GM18505 (cell line): ENCODE measurements around the gene TGFBR3L.
"Not testable (repeated sequence)": the region's sequence is repeated elsewhere in the genome, so short reads cannot be mapped to it uniquely, and the experiment has no call there.

Experiments used
- ATAC-seq: cut with Tn5 transposase; IDR thresholded peaks from one replicate; pipeline ENCODE4 v1.9.1; 2021; ENCODE audit not compliant: unreplicated experiment
- POLR2A ChIP-seq: IDR thresholded peaks from 4 replicates; pipeline ENCODE4 v1.6.1; 2011; ENCODE audit warnings: borderline replicate concordance; ENCODE audit not compliant: insufficient read depth, insufficient read length; ENCODE audit errors: extremely low read depth

The TGFBR3L gene

DNA sequence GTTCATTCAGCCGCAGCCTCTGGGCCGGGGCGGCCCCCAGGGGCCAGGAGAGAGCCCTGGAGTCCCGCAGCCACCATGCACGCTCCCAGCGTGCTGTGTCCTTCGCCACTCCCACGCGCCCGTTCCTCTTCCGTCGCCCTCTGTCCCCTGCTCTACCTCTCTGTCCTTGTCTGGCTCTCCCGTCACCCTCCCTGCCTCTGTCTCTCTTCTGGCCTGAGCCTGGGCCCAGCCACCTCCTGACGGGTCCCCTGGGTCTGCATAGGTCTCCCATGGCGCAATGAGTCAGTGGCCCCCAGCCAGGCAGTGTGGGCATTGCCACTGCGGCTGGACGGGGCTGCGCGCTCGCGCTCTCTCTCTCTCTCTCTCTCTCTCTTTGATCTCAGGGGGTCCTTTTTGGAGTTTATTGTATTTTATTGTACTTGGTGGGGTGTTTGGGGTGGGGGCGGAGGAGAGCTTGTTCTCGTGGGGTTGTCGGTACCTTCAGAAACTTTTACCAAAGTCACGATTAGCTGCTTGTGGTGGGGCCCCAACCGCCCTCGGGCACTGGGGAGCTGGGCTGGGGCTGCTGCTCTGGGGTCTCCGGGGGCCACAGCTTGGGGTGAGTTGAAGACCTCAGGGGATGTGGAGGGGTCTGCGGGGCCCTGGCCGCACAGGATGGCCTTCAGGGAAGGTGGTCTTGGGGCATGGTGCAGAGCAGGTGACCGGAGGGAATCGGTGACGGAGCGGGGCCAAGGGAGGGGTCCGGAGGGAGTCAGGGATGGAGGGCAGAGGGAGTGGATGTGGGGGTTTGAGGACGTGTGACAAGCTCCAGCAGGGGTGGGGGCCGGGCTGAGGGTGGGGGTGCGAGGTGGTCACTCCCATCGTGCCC lies 1.7 kb upstream of the TGFBR3L start:
- TF ChIP-seq POLR2A = no peak
- no peak for ATAC-seq

DNA sequence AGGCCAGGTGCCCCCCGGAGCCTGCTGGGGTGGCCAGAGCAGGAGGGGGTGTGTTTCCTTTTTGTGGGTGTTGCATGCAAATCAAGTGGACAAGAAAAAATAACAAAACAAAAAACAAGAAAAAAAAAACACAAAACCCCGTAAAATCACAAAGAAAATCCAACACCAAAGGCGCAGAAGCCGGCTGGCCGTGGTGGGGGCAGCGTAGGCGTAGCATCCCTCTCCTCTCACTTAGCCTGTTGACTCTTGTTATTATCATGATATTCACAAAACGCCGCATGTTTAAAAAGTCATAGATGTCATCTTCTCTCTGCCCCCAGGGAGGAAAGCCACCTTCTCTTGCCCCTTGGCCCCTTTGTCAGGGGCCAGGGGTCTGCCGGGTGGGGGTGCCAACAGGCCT lies 978 bp upstream of the TGFBR3L start:
- no peak for ATAC-seq
- no peak for TF ChIP-seq POLR2A

DNA sequence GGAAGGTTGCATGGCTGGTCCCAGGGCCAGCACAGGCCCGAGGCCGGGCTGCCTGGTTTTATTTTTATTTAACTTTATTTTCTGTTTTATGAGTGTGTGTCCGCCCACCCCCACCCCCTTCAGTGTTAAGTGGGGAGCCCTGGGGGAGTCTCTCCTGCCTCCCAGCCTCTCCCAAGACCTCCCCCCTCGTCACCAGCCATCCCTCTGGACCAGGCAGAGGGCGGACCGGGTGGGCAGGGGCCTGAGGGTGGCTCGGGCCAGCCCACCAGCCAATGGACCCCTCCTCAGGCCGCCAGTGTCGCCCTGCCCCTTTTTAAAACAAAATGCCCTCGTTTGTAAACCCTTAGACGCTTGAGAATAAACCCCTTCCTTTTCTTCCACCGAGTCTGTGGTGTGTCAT lies 531 bp upstream of the TGFBR3L start:
- ATAC-seq = no peak
- TF ChIP-seq POLR2A = no peak

DNA sequence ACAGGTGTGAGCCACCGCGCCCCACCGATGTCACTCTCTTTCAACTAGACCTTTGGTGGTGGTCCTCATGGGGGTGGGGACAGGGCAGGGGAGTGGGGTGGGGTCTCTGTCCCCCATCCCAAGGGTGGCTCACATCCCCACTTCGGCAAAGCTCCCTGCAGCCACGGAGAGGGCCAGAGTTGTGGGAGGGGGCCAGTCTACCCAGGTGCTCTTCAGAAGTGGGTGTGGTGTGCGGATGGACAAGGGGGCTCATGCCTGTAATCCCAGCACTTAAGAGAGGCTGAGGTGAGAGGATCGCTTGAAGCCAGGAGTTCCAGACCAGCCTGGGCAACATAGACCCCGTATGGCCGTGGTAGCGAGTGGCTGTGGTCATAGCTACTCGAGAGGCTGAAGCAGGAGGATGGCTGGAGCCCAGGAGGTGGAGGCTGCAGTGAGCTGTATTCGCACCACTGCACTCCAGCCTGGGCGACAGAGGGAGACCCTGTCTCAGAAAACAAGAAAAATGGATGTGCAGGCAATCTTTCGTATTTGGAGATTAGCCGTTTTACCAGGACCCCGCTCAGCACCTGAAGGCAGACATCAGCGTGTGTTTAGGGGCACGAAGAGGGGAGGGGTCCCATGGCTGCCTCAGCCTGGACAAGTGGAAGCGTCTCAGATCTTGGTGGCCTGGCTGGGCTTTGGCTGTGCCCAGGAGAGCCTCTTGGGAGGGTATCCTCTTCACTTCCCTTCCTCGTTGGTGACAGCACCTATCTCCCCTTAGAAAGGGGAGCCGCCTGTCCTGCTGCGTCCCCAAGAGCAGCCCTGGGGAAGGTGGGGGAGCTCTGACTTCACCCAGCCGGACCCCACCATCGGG lies 846 bp downstream of the TGFBR3L start:
- TF ChIP-seq POLR2A = no peak
- no peak for ATAC-seq

DNA sequence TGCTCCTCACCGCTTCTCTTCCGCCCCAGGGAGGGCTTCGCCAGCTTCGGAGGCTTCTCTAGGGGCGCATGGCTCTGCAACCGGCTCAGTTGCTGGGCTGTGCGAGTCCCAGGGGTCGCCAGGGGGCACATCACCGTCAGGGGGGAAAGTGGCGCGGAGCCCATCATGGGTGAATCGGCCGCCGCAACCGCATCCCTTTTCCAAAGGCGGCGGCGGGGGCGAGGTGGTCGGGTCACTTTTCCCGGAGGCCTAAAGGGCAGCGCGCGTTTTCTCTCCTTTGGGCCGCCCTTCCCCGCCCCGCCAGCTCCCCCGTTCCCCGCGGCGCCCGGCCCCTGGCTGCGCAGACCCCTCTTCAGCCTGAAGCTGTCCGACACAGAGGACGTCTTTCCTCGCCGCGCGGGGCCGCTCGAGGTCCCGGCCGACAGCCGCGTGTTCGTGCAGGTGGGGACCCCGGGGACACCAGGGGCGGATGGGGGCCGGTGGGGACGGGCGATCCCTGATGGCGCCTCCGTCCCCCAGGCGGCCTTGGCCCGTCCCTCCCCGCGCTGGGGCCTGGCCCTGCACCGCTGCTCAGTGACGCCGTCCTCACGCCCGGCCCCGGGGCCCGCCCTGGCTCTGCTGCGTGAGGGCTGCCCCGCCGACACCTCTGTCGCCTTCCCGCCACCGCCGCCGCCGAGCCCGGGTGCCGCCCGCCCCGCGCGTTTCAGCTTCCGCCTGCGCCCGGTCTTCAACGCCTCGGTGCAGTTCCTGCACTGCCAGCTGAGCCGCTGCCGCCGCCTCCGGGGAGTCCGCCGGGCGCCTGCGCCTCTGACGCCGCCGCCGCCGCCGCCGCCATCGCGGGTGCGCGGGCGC lies 1.7 kb downstream of the TGFBR3L start:
- TF ChIP-seq POLR2A = no peak
- ATAC-seq = no peak

DNA sequence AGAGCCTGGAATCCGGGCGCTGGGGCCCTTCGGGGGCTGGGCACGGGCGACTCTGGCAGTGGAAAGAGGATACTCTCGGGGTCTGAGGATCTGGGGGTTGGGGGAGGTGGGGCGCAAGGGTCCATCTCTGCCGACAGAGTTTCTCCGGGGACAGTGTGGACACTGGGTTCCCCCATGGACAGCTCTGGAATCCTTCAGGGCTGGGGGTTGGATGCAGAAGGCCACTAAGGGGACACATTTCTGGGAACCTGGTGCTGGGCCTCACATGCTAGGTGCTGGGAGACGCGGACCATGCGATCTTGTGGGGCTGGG lies 2.3 kb downstream of the TGFBR3L start:
- TF ChIP-seq POLR2A = no peak
- ATAC-seq = no peak

DNA sequence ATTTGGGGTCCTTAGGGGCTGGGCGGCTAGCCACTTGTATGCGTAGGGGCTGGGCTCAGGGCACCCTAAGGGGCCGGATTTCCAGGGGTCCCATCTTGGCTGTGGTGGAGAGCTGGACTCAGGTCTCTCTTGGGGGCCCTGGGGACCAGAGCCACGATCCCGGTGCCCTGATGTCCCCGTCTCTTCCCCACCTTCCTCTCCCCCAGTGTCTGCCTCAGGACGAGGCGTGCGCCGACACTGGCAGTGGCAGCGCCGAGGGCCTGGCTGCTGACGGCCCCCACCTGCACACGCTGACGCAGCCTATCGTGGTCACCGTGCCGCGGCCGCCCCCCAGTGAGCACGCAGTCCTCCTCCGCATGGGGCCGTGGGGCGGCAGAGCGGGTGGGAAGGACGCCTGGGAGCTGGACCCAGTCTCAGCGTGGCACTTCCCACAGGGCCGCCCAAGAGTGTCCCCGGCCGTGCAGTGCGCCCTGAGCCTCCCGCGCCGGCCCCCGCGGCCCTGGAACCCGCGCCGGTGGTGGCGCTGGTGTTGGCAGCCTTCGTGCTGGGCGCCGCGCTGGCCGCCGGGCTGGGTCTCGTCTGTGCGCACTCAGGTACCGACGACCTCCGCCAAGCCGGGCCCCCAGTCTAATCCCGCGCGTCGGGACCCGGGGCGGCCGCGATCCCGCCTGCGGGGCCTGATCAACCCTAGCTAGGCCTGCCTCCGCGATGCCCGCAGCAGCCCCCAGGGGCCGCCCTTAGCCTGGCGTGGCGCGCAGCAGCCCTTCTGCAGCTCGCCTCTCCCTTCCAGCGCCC lies 2.8 kb downstream of the TGFBR3L start:
- no peak for ATAC-seq
- no peak for TF ChIP-seq POLR2A

DNA sequence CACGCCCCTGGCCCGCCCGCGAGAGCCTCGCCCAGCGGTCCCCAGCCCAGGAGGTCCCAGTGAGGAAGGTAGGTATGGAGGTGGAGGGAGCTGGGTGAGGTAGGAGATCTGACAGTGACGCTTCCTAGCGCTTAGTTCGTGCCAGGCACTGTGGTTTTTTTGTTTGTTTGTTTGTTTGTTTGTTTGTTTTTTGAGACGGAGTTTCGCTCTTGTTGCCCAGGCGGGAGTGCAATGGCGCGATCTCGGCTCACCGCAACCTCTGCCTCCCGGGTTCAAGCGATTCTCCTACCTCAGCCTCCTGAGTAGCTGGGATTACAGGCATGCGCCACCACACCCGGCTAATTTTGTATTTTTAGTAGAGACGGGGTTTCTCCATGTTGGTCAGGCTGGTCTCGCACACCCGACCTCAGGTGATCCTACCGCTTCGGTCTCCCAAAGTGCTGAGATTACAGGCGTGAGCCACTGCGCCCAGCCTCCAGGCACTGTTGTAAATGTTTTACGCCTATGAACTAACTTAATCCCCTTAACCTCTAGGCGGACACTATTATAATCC lies 3.5 kb downstream of the TGFBR3L start:
- not testable (repeated sequence) for ATAC-seq

DNA sequence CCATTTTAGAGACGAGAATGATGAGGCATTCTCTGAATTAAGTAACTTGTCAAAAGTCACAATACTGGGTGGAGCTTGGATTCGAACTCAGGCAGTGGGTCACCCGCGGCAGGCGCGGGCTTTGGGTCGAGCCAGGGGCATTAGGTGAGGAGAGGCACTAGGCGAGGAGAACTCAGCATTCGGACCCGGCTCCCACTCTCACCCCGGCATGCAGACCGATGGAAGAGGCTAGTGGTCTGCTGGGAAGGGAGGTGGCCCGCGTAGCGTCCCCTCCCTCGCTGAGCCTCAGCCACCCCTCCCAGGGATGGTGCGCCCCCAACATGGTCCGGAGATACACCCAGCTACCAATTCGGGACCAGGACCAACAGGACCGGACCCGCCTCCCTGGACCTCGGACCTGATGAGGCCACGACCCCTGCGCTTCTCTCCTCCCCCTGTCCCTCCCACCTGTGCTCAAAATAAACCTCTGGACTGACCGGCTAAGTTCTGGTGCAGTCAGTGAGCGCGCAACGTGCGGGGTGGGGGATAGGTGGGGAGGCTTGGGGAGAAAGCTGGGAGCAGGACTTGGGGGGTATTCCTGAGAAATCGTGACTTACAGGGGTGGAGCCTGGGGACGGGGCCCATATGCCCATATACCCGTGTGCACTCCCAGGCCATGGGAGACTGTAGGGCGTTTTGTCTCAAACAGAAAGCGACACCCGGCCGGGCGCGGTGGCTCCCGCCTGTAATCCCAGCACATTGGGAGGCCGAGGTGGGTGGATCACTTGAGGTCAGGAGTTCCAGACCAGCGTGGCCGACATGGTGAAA lies 4.2 kb downstream of the TGFBR3L start:
- ATAC-seq = no peak
- TF ChIP-seq POLR2A = no peak

DNA sequence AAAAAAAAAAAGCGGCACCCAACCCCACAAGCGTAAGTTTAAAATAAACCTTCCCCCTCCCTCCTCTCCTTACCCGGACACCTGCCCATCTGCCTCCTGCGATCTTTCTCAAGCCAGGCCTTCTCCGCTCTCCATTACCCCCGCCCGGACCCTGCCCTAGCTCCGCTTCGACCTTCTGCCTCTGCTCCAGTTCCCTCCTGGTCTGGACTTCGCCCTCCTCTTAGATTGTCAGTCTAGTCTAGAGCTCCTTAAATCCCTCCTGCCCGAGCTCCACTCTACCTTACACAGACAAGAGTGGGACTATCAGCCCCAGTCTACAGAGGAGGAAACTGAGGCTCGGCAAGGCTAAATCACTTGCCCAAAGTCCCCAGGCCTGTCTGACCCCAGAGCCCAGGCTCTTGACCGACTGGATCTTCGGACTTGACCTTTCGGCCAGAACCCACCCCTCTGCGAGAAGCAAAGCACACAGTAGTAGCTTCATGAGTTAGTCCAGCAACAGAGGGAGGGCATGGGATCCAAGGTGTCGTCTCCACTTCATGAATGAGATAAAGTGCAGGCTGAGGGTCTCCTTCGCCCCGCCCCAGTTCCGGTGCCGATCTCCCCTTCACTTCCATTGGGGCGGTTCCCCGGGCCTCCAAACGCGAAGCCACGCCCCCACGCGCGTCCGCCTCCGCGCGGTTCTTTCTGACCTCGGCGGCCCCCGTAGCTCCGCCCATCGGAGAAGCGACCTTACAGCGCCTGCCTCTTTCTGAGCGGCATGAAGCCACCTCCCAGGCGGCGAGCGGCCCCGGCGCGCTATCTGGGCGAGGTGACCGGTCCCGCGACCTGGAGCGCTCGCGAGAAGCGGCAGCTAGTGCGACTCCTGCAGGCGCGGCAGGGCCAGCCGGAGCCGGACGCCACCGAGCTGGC lies 5.2 kb downstream of the TGFBR3L start, which contains the start of gene SNAPC2:
Gene SNAPC2, plus strand, starts transcription at position 729 of the 909 bp plus-strand sequence. Its CDS starts 29 bp downstream, at position 758.
- peak; percentile 62 for TF ChIP-seq POLR2A
- peak; percentile 56 for ATAC-seq
